OCI-LY3 (cell line): Measurements from ENCODE around the gene TLE3.

Source experiments
- EZH2phosphoT487 ChIP-seq: fragments of 200-600 bp; shearing (Covaris generic); IDR thresholded peaks from 2 replicates; pipeline ENCODE4 v1.6.1; 2018; ENCODE audit warnings: antibody characterized with exemption, mixed run types, low read depth
- TF ChIP-seq, protein P1 (sequence below): fragments of 200-600, 300-600 bp; sonication (generic); IDR thresholded peaks from 2 replicates; pipeline ENCODE4 v1.5.1; 2014; ENCODE audit warnings: antibody characterized with exemption, low read length, low read depth

DNA sequence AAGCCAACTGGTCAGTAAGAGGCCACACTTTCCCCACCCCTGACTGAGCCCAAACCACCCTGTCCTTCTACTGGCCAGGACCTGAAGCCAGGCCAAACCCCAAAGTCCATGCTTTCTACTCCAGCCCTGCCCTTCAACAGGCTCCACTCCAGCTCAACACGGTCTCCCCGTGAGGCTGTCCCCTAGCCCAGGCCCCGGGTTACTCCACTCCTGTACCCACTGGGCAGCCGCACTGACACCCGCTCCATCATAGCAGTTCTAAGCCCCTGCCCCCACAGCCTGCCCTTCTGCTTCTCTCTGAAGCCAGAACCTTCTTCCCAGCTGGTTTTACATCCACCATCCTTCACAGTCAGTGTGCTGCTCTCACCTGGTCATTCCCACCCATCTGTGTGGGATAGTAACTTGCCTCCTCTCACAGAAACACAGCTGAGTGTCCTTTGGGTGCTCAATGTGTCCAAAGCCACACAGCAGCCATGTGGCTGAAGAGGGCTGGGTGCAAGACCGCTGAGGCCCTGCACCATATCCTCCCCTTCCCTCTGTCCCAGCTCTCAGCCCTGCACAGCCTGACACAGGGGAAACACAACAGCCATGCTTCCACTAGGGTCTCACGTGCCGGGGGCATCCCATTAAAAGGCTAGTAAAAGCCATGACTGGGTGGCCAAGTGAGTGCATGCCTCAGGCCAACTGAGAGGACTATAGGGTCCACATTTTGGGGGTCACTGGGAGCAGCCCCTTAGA, 38.1 kb downstream of the TLE3 start:
- TF ChIP-seq, protein P1, sequence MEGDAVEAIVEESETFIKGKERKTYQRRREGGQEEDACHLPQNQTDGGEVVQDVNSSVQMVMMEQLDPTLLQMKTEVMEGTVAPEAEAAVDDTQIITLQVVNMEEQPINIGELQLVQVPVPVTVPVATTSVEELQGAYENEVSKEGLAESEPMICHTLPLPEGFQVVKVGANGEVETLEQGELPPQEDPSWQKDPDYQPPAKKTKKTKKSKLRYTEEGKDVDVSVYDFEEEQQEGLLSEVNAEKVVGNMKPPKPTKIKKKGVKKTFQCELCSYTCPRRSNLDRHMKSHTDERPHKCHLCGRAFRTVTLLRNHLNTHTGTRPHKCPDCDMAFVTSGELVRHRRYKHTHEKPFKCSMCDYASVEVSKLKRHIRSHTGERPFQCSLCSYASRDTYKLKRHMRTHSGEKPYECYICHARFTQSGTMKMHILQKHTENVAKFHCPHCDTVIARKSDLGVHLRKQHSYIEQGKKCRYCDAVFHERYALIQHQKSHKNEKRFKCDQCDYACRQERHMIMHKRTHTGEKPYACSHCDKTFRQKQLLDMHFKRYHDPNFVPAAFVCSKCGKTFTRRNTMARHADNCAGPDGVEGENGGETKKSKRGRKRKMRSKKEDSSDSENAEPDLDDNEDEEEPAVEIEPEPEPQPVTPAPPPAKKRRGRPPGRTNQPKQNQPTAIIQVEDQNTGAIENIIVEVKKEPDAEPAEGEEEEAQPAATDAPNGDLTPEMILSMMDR: no peak
- no peak for TF ChIP-seq EZH2phosphoT487
